Measurements from ENCODE around the gene GIMAP8.

GIMAP8 gene

GRCh38 chr7:150441524-150441923, 8.9 kb upstream of the GIMAP8 start:
- H4K20me1 ChIP-seq (ENCODE audit: insufficient read depth, low read length), result no peaks in the 10 kb centered on the region
- peaks cover 5% of the 10 kb centered on the region for H3K9me3 ChIP-seq (ENCODE audit: low read length)
- no peaks in the 10 kb centered on the region for H3K79me2 ChIP-seq (ENCODE audit: insufficient read depth, low read length)
- H3K4me3 ChIP-seq (ENCODE audit: low read depth, low read length, poor library complexity, severe bottlenecking), result no peak overlapping the region
- H3K9me2 ChIP-seq (ENCODE audit: low read depth, low read length), result no peaks in the 10 kb centered on the region
- H3K9ac ChIP-seq (ENCODE audit: low read length), result no peak overlapping the region
- TF ChIP-seq EZH2 (IDR thresholded peaks at IDR 0.05; ENCODE audit: borderline replicate concordance, low read length) (no peak), CTCF (IDR thresholded peaks at IDR 0.05; ENCODE audit: low read length) (no peak)
- no peak overlapping the region for H2AFZ ChIP-seq (ENCODE audit: low read length)
- H3K27ac ChIP-seq (ENCODE audit: low read depth, low read length, poor library complexity, severe bottlenecking), result no peak overlapping the region
- no peaks in the 10 kb centered on the region for H3K36me3 ChIP-seq (ENCODE audit: insufficient read depth, low read length)
- H3K4me1 ChIP-seq (ENCODE audit: insufficient read depth, low read length, severe bottlenecking), result peaks cover 4% of the 10 kb centered on the region
- no peak overlapping the region for H3K4me2 ChIP-seq (ENCODE audit: low read length)
- no peaks in the 10 kb centered on the region for H3F3A ChIP-seq (ENCODE audit: insufficient read depth, low read length)
- peaks cover 24% of the 10 kb centered on the region; the same call in 1 of the 2 replicates for H3K27me3 ChIP-seq (ENCODE audit: insufficient read depth, low read length)

GRCh38 chr7:150442811-150443210, 7.6 kb upstream of the GIMAP8 start:
- Histone ChIP-seq H3K79me2 (ENCODE audit: insufficient read depth, low read length) (no peaks in the 10 kb centered on the region), H3K4me2 (ENCODE audit: low read length) (no peak overlapping the region), H3K9me3 (ENCODE audit: low read length) (peaks cover 5% of the 10 kb centered on the region), H3K36me3 (ENCODE audit: insufficient read depth, low read length) (no peaks in the 10 kb centered on the region), H3F3A (ENCODE audit: insufficient read depth, low read length) (no peaks in the 10 kb centered on the region), H3K4me3 (ENCODE audit: low read depth, low read length, poor library complexity, severe bottlenecking) (no peak overlapping the region), H3K27ac (ENCODE audit: low read depth, low read length, poor library complexity, severe bottlenecking) (no peak overlapping the region), H3K9me2 (ENCODE audit: low read depth, low read length) (no peaks in the 10 kb centered on the region), H3K9ac (ENCODE audit: low read length) (no peak overlapping the region), H3K27me3 (ENCODE audit: insufficient read depth, low read length) (peaks cover 24% of the 10 kb centered on the region; the same call in 1 of the 2 replicates), H4K20me1 (ENCODE audit: insufficient read depth, low read length) (no peaks in the 10 kb centered on the region), H2AFZ (ENCODE audit: low read length) (no peak overlapping the region), H3K4me1 (ENCODE audit: insufficient read depth, low read length, severe bottlenecking) (no peaks in the 10 kb centered on the region)
- TF ChIP-seq CTCF (IDR thresholded peaks at IDR 0.05; ENCODE audit: low read length) (no peak), EZH2 (IDR thresholded peaks at IDR 0.05; ENCODE audit: borderline replicate concordance, low read length) (no peak)

GRCh38 chr7:150443793-150444540, 6.5 kb upstream of the GIMAP8 start:
- Histone ChIP-seq H3K9me3 (ENCODE audit: low read length) (peaks cover 5% of the 10 kb centered on the region), H4K20me1 (ENCODE audit: insufficient read depth, low read length) (no peaks in the 10 kb centered on the region), H3K4me3 (ENCODE audit: low read depth, low read length, poor library complexity, severe bottlenecking) (no peak overlapping the region), H3K27me3 (ENCODE audit: insufficient read depth, low read length) (peaks cover 24% of the 10 kb centered on the region; the same call in 1 of the 2 replicates), H3K27ac (ENCODE audit: low read depth, low read length, poor library complexity, severe bottlenecking) (no peak overlapping the region), H3K9me2 (ENCODE audit: low read depth, low read length) (no peaks in the 10 kb centered on the region), H3K36me3 (ENCODE audit: insufficient read depth, low read length) (no peaks in the 10 kb centered on the region), H3F3A (ENCODE audit: insufficient read depth, low read length) (no peaks in the 10 kb centered on the region), H3K9ac (ENCODE audit: low read length) (no peak overlapping the region), H3K4me2 (ENCODE audit: low read length) (no peak overlapping the region), H2AFZ (ENCODE audit: low read length) (no peak overlapping the region), H3K79me2 (ENCODE audit: insufficient read depth, low read length) (no peaks in the 10 kb centered on the region), H3K4me1 (ENCODE audit: insufficient read depth, low read length, severe bottlenecking) (no peaks in the 10 kb centered on the region)
- no peak for TF ChIP-seq EZH2 (IDR thresholded peaks at IDR 0.05; ENCODE audit: borderline replicate concordance, low read length)
- TF ChIP-seq CTCF (IDR thresholded peaks at IDR 0.05; ENCODE audit: low read length), result no peak

Data from OCI-LY1 (cell line).